ENCODE measurements around the gene TMEM238.

DNA sequence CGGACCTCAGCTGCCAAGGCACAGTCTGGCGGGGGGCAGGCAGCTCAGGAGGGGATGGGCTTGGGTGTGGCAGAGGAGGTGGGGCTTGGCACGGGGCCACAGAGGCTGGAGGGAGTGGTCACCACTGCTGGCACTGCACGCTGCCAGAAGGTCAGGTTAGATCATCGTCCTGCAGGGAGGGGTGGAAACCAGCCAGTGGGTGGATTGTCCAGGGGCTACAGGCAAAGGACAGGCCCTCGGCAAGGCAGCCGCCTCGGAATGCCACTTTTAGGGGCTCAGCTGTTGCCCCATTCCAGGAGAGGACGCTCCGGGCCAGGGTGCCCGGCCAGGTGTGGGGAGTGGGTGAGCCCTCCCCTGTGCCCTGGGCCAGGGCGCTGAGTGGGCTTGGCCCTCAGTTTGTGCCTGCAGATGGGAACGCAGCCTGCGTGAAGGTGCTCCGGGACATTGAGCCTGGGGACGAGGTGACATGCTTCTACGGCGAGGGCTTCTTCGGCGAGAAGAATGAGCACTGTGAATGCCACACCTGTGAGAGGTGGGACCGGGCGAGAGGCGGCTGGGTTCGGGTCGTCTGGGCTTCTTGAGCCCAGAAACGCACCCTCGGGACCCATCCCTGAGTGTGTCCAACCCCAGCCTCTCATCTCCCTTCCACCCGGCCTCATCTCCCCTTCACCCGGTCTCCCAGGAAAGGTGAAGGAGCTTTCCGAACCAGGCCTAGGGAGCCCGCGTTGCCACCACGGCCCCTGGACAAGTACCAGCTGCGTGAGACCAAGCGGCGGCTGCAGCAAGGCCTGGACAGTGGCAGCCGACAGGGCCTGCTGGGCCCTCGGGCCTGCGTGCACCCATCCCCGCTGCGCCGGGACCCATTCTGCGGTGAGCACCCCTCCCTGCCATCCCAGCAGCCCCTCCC, 38.0 kb downstream of the TMEM238 start:
- no peak for TF ChIP-seq POLR2A (IDR thresholded peaks at IDR 0.05)
- TF ChIP-seq, protein P1, sequence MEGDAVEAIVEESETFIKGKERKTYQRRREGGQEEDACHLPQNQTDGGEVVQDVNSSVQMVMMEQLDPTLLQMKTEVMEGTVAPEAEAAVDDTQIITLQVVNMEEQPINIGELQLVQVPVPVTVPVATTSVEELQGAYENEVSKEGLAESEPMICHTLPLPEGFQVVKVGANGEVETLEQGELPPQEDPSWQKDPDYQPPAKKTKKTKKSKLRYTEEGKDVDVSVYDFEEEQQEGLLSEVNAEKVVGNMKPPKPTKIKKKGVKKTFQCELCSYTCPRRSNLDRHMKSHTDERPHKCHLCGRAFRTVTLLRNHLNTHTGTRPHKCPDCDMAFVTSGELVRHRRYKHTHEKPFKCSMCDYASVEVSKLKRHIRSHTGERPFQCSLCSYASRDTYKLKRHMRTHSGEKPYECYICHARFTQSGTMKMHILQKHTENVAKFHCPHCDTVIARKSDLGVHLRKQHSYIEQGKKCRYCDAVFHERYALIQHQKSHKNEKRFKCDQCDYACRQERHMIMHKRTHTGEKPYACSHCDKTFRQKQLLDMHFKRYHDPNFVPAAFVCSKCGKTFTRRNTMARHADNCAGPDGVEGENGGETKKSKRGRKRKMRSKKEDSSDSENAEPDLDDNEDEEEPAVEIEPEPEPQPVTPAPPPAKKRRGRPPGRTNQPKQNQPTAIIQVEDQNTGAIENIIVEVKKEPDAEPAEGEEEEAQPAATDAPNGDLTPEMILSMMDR (IDR thresholded peaks at IDR 0.05 in 8 of 11, conservative IDR thresholded peaks at IDR 0.05 in 3 of 11) = no peak
- no peak for TF ChIP-seq POLR2AphosphoS5 (IDR thresholded peaks at IDR 0.05)

All from spleen (tissue), 7 donors.